Esophagus muscularis mucosa (tissue), 4 donors: Measurements from ENCODE around the gene TTC7B.

Source experiments
- EP300 ChIP-seq: sonication (generic); formaldehyde crosslinking; IDR thresholded peaks from one replicate; pipeline ENCODE4 v1.6.1; 2017; ENCODE audit warnings: antibody characterized with exemption
- POLR2A ChIP-seq: fragments of 450-650 bp; IDR thresholded peaks from one replicate; pipeline ENCODE4 v1.6.1; 2017; ENCODE audit warnings: antibody characterized with exemption, moderate library complexity, mild to moderate bottlenecking, low read depth
- POLR2AphosphoS5 ChIP-seq, 2 donors: sonication (generic); formaldehyde crosslinking; IDR thresholded peaks; one replicate each; pipeline ENCODE4 v1.6.1; 2017; ENCODE audit warnings: antibody characterized with exemption in 2 of 2
- TF ChIP-seq, protein P1 (sequence below), 3 experiments: fragments of 200-600 bp in 2 of 3; fragments of 450-650 bp in 1 of 3; sonication (generic) in 2 of 3; IDR thresholded peaks; one replicate each; pipeline ENCODE4 v1.5.1; 2017 to 2019; ENCODE audit warnings: antibody characterized with exemption in 3 of 3, mild to moderate bottlenecking in 2 of 3, moderate library complexity in 1 of 3

GRCh38 chr14:90609376-90609775 lies 206.9 kb downstream of the TTC7B start:
- no peak for TF ChIP-seq EP300
- TF ChIP-seq, protein P1, sequence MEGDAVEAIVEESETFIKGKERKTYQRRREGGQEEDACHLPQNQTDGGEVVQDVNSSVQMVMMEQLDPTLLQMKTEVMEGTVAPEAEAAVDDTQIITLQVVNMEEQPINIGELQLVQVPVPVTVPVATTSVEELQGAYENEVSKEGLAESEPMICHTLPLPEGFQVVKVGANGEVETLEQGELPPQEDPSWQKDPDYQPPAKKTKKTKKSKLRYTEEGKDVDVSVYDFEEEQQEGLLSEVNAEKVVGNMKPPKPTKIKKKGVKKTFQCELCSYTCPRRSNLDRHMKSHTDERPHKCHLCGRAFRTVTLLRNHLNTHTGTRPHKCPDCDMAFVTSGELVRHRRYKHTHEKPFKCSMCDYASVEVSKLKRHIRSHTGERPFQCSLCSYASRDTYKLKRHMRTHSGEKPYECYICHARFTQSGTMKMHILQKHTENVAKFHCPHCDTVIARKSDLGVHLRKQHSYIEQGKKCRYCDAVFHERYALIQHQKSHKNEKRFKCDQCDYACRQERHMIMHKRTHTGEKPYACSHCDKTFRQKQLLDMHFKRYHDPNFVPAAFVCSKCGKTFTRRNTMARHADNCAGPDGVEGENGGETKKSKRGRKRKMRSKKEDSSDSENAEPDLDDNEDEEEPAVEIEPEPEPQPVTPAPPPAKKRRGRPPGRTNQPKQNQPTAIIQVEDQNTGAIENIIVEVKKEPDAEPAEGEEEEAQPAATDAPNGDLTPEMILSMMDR (IDR thresholded peaks at IDR 0.05) = no peak
- no peak for TF ChIP-seq POLR2A
- TF ChIP-seq POLR2AphosphoS5 (IDR thresholded peaks at IDR 0.05) = no peak
